NCI-H128 (cell line): ENCODE measurements around the gene PRPH.
"Not testable (repeated sequence)": the region's sequence is repeated elsewhere in the genome, so short reads cannot be mapped to it uniquely, and the experiment has no call there.

ENCODE experiments used
- DNase-seq: peaks from one replicate; lab custom pipeline; 2025; ENCODE audit not compliant: unreplicated experiment; lab: John Stamatoyannopoulos, UW

Gene PRPH

GRCh38 chr12:49298160-49298559 is 3.2 kb downstream of the PRPH start:
- DNase-seq, result no peak

- no peak for DNase-seq
These were observed 6.8 kb downstream of the PRPH start for GRCh38 chr12:49301760-49302159.

- DNase-seq, result no peak
These were observed 9.2 kb downstream of the PRPH start for GRCh38 chr12:49304161-49304560.

- DNase-seq, result no peak
These were observed 11.0 kb downstream of the PRPH start for GRCh38 chr12:49305762-49306510.

- DNase-seq, result no peak
These were observed 14.4 kb downstream of the PRPH start for GRCh38 chr12:49309386-49309785.

GRCh38 chr12:49310451-49311000 is 15.6 kb downstream of the PRPH start:
- not testable (repeated sequence) for DNase-seq

- no peak for DNase-seq
These were observed 19.9 kb downstream of the PRPH start for GRCh38 chr12:49314811-49315210.

- not testable (repeated sequence) for DNase-seq
These were observed 22.2 kb downstream of the PRPH start for GRCh38 chr12:49317118-49317517.

- not testable (repeated sequence) for DNase-seq
These were observed 25.6 kb downstream of the PRPH start for GRCh38 chr12:49320411-49321103.

GRCh38 chr12:49322367-49322707 is 27.4 kb downstream of the PRPH start:
- no peak for DNase-seq

- peak; percentile 99 for DNase-seq
These were observed 28.0 kb downstream of the PRPH start, which contains the start of gene TROAP for GRCh38 chr12:49322708-49323523. Gene TROAP (plus strand): TSS chr12:49323255. CDS start chr12:49323609, 354 bp downstream.

GRCh38 chr12:49323524-49324097 is 28.7 kb downstream of the PRPH start:
- DNase-seq, result no peak

GRCh38 chr12:49325606-49326005 is 30.7 kb downstream of the PRPH start:
- no peak for DNase-seq

- DNase-seq, result no peak
These were observed 32.4 kb downstream of the PRPH start for GRCh38 chr12:49327368-49327767.

GRCh38 chr12:49327887-49328286 is 32.9 kb downstream of the PRPH start:
- no peak for DNase-seq

- DNase-seq, result no peak
These were observed 33.9 kb downstream of the PRPH start for GRCh38 chr12:49328816-49329215.

- DNase-seq, result no peak
These were observed 35.2 kb downstream of the PRPH start for GRCh38 chr12:49330032-49330619.

GRCh38 chr12:49330631-49331379 is 35.9 kb downstream of the PRPH start:
- DNase-seq, result no peak

GRCh38 chr12:49331380-49332222 is 36.7 kb downstream of the PRPH start:
- DNase-seq, result no peak
